ENCODE results near the gene ZNF133.
"Not testable (repeated sequence)": the region's sequence is repeated elsewhere in the genome, so short reads cannot be mapped to it uniquely, and the experiment has no call there.

ZNF133 gene

DNA sequence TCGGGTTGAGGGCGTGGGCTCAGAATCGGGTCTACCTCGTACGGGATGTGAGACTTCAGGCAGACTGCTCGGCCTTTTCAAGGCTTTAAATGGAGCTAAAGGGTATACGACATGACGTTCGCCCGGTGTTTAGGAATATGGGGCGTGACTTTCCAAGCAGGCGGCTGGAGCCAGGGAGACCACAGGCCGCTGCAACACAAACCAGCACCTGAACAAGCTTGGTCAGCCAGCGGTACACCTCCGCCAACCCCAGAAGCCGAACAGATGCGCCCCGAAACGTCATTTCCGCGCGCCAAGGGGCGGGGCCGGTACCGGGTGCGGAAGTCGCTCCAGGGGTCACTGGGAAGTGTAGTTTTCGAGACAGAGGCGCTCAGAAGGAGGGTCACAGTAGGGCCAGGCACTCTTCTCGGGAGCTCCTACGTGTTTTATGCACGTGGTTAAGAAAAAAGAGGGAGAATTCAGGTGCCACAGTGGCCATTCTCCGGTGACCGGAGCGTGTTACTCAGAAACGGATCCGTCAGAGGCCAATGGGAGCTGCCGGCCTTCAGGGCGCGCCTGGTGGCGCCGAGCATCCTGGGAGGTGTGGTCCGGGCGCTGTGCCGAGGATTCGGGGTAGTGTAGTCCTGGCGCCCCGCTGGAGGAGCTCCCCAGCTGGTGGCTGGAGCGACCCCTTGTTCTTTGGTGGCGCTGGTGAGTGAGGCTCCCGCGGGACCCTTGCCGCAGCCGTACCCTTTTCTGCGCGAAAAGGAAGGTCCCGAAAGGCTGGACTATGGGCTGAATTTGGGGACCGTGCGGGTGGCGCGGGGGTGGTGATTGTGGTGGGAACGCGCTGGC, at the start of gene ZNF133:
TSS of gene ZNF133 (plus strand) at position 613 of the 834 bp plus-strand sequence. CDS start 17,160 bp downstream, outside the sequence.
- DNase-seq: peak; percentile 96

DNA sequence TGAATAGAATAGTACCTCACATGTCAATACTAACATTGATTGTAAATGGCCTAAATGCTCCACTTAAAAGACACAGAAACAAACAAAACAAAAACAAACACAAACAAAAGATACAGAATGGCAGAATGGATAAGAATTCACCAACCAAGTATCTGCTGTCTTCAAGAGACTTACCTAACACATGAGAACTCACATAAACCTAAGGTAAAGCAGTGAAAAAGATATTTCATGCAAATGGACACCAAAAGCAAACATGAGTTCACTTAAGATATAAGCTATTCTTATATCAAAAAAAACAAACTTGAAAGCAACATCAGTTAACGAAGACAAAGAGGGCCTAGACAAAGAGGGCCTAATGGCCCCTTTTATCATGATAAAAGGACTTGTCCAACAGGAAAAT, 47.3 kb upstream of the ZNF133 start:
- DNase-seq: no peak

DNA sequence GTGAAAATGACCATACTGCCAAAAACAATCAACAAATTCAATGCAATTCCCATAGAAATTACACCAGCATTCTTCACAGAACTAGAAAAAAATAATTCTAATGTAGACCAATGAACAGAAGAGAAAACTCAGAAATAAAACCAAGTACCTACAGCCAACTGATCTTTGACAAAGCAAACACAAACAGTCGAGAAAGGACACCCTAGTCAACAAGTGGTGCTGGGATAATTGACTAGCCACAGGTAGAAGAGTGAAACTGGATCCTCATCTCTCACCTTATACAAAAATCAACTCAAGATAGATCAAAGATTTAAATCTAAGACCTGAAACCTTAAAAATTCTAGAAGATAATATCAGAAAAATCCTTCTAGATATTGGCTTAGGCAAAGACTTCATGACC, 44.5 kb upstream of the ZNF133 start:
- DNase-seq: no peak

DNA sequence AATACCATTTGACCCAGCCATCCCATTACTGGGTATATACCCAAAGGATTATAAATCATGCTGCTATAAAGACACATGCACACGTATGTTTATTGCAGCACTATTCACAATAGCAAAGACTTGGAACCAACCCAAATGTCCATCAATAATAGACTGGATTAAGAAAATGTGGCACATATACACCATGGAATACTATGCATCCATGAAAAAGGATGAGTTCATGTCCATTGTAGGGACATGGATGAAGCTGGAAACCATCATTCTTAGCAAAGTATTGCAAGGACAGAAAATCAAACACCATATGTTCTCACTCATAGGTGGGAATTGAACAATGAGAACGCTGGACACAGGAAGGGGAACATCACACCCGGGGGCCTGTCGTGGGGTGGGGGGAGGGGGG, 39.8 kb upstream of the ZNF133 start:
- DNase-seq: not testable (repeated sequence)

DNA sequence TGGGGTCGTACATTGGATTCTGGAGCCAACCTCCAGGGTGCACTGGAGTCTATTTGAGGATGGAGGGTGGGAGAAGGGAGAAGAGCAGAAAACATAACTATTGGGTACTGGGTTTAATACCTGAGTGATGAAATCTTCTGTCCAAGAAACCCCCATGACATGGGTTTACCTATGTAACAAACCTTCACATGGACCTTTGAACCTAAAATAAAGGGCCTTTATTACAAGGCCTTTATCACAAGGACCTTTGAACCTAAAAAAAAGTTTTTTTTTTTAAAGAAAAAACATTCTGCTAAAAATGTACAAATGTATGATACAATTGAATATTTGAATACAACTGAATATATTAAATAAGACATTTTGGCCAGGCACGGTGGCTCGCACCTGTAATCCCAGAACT, 38.1 kb upstream of the ZNF133 start:
- DNase-seq: no peak

DNA sequence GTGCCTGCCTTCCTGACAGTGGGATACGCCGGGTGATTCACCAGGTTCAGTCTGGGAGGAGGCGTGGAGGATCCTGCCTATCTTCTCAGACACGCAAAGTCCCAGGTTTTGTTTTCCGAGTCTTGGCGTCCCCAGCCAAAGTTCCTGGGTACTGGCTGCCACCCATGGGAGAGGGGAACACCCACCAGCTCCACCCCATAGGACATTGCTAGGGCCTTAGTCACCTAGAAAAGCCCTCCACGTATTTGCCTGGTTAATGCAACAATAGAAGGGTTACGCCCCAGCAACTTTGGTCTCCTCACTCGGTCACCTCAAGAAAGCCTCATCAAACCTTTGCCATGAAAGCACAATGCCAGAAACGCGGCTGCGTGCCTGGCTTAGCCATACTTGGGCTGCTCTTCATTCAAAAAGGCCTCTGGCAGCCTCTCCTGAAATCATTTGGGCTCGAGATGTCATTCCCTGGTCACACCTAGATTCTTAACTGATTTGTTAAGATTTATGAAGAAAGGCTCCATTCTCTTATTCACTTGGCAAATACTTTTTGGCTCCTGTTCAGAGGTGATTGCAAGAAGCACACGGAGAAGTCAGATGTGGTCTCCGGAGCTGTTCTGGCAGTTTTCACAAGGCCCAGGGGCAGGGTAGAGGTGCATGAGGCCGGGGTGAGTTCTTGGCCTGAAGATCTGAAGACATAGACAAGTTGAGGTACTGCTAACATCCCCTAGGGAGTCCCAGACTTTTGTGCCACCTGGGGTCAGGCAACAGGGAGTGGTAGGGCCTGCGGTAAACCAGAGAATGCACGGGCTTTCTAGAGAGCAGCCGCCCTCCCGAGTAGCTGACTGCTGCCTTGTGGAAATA, 35.5 kb upstream of the ZNF133 start:
- no peak for DNase-seq

DNA sequence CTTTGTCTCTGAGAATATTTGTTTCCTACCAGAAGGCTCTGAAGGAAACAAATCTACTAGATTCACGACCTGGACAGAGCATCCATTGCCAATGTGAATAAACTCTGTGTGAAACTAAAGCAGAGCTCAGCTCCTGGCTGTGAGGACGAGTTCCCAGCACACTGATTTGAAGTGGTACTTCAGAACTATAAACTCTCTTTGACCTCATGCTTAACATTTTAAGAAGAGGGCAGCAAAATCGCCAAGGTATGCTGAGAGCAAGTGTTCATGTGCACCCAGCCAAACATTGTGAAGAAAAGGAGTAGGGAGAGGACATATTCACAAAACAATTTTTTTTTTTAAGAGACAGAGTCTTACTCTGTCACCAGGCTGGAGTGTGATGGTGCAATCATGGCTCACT, 33.7 kb upstream of the ZNF133 start:
- DNase-seq: no peak

DNA sequence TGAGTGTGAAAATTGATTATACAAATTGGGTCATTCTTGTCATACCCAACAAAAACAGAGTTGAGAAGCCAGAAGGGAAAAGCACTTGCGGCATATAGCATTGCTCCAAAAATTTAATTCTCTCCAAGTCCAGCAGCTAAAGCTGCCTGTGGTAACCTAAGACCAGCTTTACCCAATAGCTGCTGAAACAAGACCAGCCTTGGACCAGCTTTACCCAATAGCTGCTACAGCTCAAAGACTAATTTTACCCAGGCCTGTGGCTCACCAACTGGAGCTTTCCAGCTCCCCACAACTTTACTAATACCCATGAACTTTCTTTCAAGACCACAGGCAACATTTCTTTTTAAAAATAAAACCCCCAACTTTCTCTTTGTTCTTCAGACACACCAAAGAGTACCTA, 32.8 kb upstream of the ZNF133 start:
- no peak for DNase-seq

DNA sequence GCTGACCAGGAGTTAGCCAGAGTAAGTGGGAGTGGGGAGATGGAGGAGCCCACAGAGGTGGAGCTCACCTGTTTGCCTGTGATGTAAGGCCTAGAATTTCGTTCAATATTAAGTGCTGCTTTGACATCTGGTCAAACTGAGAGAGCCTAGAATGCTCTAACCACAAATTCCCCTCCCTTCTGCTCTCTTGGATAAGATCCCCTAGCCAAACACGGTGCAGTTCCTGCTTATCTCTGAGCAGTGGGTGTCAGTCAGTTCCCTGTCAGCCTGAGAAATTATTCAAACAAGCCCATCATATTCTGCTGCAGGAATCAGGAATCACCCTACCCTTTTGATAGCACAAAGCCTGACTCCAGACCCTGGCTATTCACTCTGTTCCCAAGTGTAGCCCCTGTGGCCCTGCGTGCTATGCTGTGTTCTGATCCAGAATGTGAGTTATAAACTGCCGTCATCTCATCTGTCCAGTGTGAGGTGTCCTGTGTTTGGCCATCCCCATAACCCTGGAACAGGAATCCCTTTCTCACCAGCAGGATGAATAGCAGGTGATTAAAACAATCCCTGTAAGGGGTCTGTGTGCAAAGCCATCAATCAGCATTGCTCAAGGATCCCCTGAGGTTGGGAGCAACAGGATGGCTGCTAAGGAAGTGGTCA, 31.8 kb upstream of the ZNF133 start:
- no peak for DNase-seq

DNA sequence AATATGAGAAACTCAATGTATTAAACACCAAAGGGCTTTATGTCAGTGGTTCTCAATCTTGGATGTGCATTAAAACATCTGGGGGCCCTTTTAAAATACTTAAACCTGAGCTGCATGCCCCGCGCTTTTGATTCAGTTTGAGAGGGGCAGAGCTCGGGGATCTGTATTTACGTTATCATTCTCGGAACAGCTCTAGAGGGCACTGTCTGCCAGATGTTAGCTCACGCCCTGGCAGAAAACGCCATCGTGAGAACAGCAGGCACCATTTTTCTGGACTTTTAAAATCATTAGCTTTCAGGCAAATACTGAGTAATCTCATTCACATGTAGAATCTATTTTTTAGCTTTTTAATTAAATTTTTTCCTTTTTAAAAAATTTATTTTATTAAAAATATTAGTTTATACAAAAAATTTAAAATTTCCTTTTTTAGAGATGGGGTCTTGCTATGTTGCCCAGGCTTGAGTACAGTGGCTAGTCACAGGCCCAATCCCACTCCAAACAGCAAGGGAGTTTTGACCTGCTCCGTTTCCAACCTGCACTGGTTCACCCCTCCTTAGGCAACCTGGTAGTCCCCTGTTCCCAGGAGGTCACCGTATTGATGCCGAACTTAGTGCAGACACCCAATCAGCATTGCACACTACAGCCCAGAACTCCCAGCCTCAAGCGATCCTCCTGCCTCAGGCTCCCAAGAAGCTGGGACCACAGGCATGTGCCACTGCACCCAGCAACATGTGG, 30.0 kb upstream of the ZNF133 start:
- no peak for DNase-seq

DNA sequence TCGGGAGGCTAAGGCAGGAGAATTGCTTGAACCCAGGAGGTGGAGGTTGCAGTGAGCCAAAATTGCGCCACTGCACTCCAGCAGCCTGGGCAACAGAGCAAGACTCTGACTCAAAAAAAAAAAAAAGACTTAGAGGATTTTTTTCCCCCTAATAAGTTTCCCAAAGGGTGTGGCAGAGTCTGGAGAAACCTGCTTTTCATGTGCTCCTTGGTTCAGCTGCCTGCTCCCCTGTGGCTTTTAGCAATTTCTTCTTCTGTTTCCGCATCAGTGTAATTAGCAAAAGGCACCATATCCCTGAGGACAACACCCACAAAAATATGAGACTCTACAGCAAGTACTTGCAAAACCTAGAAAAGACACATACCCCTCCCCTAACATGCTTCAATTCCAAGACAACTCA, 28.6 kb upstream of the ZNF133 start:
- DNase-seq: no peak

DNA sequence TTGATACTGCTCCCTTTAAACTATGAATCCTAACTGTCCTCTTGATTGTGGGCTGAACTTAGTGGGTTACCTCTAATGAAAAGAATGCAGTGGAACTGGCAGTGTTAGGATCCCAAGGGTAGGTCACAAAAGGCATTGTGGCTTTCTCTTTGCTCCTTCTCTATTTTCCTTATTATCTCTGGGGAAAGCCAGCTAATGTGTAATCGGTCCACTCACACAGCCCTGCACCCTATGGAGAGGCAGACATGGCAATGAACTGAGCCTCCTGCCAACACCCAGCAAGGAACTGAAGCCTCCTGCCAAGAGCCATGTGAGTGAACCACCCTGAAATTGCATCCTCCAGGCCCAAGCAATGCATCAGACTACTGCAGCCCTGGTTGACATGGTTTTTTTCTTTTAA, 24.6 kb upstream of the ZNF133 start:
- no peak for DNase-seq

DNA sequence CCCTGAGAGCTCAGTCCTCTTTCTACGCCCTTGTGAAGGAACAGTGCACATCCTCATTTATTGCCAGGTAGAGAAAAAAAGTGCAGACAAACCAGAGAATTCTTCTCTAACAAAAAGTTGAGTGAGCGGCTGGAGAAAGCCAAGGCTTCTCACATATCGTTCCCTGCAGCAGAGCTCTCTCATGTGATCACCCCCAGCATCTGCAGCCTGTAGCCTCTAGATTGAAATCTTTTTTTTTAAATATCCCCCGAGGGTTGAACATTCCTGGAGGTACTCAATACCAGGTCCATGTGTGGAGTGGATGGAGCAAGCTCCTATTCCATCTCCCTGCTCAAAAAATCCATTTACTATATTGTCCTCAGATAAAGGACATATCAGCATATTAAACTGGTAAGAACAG, 22.9 kb upstream of the ZNF133 start:
- DNase-seq: no peak

DNA sequence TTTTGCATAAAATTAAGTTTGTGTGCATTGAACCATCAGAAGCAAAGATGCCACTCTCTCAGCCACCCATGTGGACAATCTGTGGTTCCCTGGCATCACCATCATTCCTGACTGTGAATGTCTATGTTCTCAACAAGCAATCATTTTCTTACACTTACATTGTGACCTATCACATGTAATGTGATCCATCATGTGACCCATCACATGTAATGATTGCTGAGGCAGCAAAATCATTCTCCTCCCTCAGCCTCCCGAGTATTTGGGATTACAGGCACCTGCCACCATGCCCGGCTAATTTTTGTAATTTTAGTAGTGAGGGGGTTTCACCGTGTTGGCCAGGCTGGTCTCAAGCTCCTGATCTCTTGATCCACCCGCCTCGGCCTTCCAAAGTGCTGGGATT, 22.0 kb upstream of the ZNF133 start:
- DNase-seq: no peak

DNA sequence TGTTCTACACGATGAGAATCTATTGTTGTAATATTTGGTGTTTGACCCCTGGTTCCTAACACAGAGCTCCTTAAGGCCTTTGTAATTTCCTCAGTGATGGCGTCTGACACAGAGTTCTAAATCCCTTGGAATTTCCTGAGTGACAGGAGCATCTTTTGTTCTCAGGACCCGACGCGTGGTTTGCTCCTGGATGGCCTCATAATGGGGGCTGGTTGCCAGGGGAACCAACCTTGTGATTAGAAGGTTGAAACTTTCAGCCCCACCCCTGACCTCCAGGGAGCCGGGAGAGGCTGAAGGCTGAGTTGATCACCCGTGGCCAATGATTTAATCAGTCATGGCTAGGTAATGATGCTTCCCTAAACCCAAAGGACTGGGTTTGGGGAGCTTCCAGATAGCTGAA, 20.5 kb upstream of the ZNF133 start:
- no peak for DNase-seq

DNA sequence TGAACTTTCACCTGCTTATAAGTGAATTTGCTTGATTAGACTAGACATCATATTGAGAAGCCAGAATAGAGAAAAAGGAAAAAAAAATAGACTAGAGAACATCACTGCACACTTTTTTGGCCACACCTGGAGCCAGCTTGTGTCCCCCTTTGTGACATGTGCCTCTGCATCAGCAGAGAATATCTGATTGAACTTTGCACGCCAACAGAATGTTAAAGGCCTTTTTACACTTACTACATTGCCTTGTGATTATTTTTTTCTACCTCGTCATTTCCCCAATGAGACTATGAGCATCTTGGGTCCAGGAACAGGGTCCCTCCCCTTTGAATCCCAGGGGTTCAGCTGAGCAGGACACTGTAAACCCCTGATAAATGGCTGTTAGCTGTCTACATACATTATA, 17.2 kb upstream of the ZNF133 start:
- DNase-seq: no peak

DNA sequence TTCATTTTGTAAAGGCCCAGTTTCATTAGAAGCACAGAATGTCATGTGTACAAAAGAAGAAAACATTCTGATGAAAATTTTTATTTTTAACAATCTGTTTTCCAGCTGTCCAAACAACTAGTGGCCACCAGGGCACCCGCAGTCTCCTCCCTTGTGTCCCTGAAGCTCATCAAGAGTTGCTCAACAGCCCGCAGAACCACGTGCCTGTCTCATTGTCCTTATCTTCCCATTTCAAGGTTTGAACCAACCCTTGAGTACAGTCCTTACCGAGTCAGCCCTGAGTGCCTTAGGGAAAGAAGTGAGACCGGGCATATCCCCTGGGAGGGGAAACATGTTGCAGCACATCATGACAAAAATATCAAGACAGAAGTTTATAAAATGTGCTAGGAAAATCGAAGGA, 15.9 kb upstream of the ZNF133 start:
- DNase-seq: no peak

DNA sequence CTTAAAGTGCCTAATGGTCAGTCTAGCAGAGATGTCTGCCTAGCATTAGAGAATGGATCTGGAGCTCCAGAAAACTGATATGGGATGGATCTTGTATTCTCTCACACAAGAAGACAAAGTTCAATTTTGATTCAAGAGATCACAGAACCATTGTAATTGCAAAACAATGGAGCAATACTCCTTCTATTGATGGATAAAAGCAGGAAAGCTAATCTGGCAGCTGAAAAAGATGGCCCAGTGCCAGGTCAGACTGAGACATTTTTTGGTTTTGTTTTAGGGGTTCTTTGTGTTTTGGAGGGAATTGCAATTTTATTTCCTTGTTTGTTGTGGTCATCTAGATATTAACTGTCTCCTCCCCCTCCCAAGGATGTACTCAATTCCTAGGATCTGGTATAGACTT, 14.6 kb upstream of the ZNF133 start:
- DNase-seq: no peak

DNA sequence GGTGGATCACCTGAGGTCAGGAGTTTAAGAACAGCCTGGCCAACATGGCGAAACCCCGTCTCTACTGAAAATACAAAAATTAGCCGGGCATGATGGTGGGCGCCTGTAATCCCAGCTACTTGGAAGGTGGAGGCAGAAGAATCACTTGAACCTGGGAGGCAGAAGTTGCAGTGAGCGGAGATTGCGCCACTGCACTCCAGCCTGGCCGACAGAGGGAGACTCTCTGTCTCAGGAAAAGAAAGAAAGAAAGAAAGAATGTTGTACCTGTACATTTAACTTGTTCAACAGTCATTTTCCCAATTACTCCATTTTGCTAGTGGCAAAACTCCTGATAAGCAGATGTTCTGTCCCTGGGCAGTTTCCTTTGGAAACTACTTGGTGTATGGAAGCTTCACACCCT, 12.4 kb upstream of the ZNF133 start:
- not testable (repeated sequence) for DNase-seq

DNA sequence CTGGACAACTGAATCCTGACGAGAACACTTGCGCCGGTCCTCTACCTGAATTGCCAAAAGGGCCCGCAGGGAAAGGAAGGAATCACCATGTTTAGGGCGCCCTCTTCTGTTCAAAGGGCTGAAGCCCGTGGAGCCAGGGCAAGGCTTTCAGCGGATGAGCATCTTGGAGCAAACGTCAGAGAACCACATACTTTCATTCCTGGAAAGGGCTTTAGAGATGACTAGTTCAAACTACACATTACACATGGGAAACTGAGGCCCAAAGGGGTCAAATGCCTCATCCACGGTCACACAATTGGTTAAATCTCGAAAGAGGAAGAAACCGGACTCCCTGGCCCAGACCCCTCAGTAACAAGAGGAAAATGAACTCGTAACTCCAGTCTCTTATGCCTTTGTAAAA, 11.5 kb upstream of the ZNF133 start:
- DNase-seq: peak; percentile 60

DNA sequence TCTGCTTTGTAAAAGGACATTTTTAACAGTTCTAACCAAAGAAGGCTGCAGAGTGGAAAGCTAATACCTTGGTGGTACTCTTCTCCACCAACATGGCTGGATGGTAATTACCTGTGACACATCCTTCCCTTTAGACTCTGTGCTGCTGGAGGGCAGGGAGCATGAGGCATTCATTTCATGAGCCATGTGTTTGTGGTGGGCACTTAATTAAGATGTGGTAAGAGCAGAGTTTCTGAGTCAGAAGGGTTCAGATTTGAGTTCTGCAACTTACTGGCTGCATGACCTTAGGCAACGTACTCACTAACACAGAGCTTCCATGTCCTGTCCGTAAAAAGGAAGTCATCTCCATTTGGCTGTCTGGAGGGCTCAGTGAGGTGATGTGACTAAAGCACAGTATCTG, 9.1 kb upstream of the ZNF133 start:
- no peak for DNase-seq

DNA sequence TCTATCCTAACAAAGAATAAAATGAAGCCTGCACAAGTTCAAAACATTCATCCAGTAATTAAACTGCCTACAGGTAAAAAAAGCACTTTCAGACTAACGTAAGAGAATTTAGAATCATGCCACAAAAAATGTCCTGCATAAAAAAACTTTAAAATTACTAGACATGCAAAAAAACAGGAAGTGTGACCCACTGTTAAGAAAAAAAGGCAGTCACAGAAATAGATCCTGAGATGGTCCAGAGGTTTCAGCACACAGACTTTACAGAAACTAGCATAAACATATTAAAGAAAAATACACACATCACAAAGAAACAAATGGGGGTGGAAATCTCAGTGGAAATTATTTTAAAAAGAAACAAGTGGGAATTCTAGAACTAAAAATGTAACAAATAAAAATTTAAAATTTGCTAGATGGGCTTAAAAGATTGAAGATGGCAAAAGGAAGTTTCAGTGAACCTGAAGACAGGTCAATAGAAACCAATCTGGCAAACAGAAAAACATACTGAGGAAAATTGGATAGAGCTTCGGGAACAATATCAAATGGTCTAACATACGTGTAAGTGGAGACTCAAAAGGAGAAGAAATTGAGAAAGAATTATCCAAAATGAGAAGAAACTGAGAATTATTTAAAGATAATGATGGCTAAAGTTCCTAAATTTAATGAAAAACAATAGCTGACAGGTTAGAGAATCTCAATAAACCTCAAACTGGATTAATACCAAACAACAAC, 3.4 kb upstream of the ZNF133 start:
- no peak for DNase-seq
